ENCODE results near the gene IL10RB. TPM values are rescaled to one million over a fixed set of nuclear protein-coding genes. Genes with fewer than 3 reads are reported as not detected.

IL10RB gene
- total and polyA plus RNA-seq, 2 of the 13 experiments (the other 11 are each of a cell fraction or from before 2014, with no cell fraction given): 17.4 to 18.2 TPM

DNA sequence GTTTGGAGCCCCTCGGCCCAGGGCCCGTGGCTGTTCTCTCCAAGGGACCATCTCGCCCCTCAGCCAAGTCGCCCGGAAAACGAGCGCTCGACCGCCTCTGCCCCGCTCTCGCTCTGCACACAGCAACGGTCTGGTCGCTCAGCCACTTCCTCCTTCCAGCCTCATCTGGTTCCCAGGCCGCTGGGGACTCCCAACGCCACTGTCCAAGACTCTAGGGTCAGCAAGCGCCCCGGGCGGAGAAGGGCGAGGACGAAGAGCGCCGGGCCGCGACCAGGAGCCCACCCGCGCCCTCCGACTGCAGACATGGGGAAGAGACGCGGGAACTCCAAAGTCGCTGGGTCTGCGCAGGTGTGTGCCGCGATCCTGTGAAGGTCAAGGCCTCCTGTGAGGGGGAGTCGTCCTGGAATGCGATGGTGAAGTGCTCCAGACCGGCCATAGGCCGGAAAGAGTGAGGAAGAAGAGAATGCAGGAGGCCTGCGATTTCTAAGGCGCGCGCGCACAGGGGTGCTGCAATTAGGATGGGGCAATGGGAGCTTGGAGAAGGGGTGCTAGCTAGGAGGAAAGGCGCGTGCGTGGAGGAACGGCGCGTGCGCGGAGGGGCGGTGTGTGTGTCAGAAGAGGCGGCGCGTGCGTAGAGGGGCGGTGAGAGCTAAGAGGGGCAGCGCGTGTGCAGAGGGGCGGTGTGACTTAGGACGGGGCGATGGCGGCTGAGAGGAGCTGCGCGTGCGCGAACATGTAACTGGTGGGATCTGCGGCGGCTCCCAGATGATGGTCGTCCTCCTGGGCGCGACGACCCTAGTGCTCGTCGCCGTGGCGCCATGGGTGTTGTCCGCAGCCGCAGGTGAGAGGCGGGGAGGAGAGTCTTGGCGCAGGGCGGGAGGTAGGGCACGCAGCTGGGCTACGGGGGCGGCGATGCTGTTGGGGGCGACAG, 58.4 kb downstream of the IL10RB start, which contains the start of gene IFNAR1 (continued):
- TF ChIP-seq, protein P1, sequence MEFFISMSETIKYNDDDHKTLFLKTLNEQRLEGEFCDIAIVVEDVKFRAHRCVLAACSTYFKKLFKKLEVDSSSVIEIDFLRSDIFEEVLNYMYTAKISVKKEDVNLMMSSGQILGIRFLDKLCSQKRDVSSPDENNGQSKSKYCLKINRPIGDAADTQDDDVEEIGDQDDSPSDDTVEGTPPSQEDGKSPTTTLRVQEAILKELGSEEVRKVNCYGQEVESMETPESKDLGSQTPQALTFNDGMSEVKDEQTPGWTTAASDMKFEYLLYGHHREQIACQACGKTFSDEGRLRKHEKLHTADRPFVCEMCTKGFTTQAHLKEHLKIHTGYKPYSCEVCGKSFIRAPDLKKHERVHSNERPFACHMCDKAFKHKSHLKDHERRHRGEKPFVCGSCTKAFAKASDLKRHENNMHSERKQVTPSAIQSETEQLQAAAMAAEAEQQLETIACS (CRISPR knock-in tag; IDR thresholded peaks at IDR 0.05): peak; percentile 81
- TF ChIP-seq, protein P2, sequence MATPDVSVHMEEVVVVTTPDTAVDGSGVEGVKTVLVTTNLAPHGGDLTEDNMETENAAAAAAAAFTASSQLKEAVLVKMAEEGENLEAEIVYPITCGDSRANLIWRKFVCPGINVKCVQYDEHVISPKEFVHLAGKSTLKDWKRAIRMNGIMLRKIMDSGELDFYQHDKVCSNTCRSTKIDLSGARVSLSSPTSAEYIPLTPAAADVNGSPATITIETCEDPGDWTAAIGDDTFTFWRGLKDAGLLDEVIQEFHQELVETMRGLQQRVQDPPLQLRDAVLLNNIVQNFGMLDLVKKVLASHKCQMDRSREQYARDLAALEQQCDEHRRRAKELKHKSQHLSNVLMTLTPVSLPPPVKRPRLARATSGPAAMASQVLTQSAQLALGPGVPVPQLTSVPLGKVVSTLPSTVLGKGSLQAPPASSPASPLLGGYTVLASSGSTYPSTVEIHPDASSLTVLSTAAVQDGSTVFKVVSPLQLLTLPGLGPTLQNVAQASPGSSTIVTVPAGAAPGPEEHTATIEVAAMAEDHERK (CRISPR knock-in tag; IDR thresholded peaks at IDR 0.05; ENCODE audit: low read depth): 0 out of 2 replicates have a peak, but pooled peaks have one; percentile 12
- TF ChIP-seq MAFG (CRISPR knock-in tag; IDR thresholded peaks at IDR 0.05) (no peak), ZNF7 (CRISPR knock-in tag; IDR thresholded peaks at IDR 0.05) (no peak), RBAK (CRISPR knock-in tag; IDR thresholded peaks at IDR 0.05) (no peak), TOE1 (CRISPR knock-in tag; IDR thresholded peaks at IDR 0.05) (no peak), WIZ (CRISPR knock-in tag; IDR thresholded peaks at IDR 0.05) (no peak), ATF7 (IDR thresholded peaks at IDR 0.05) (no peak), ATF7 (CRISPR knock-in tag; IDR thresholded peaks at IDR 0.05) (0 out of 2 replicates have a peak, but pooled peaks have one; percentile 63), ZNF101 (CRISPR knock-in tag; IDR thresholded peaks at IDR 0.05; ENCODE audit: borderline replicate concordance, low read depth) (no peak; the same call in 1 of the 2 replicates), CREM (IDR thresholded peaks at IDR 0.05) (0 out of 2 replicates have a peak, but pooled peaks have one; percentile 11), CREM (CRISPR knock-in tag; IDR thresholded peaks at IDR 0.05) (no peak), ZNF577 (CRISPR knock-in tag; IDR thresholded peaks at IDR 0.05; ENCODE audit: borderline replicate concordance, low read depth) (no peak), NFIB (CRISPR knock-in tag; IDR thresholded peaks at IDR 0.05; ENCODE audit: borderline replicate concordance) (no peak), RNF2 (conservative IDR thresholded peaks at IDR 0.05; ENCODE audit: low read depth) (0 out of 2 replicates have a peak, but pooled peaks have one; percentile 36), IKZF1 (IDR thresholded peaks at IDR 0.05) (no peak), ZNF326 (CRISPR knock-in tag; IDR thresholded peaks at IDR 0.05; ENCODE audit: borderline replicate concordance) (no peak), TSC22D2 (CRISPR knock-in tag; IDR thresholded peaks at IDR 0.05; ENCODE audit: borderline replicate concordance) (peak; percentile 81; the same call in 1 of the 2 replicates), ZNF619 (CRISPR knock-in tag; IDR thresholded peaks at IDR 0.05) (peak; percentile 77; the same call in 1 of the 2 replicates)
- TF ChIP-seq, protein P3, sequence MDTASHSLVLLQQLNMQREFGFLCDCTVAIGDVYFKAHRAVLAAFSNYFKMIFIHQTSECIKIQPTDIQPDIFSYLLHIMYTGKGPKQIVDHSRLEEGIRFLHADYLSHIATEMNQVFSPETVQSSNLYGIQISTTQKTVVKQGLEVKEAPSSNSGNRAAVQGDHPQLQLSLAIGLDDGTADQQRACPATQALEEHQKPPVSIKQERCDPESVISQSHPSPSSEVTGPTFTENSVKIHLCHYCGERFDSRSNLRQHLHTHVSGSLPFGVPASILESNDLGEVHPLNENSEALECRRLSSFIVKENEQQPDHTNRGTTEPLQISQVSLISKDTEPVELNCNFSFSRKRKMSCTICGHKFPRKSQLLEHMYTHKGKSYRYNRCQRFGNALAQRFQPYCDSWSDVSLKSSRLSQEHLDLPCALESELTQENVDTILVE (CRISPR knock-in tag; IDR thresholded peaks at IDR 0.05): no peak
- TF ChIP-seq, protein P4, sequence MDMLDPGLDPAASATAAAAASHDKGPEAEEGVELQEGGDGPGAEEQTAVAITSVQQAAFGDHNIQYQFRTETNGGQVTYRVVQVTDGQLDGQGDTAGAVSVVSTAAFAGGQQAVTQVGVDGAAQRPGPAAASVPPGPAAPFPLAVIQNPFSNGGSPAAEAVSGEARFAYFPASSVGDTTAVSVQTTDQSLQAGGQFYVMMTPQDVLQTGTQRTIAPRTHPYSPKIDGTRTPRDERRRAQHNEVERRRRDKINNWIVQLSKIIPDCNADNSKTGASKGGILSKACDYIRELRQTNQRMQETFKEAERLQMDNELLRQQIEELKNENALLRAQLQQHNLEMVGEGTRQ (IDR thresholded peaks at IDR 0.05; ENCODE audit: low read depth, low read length): no peak
- TF ChIP-seq, protein P4 (CRISPR knock-in tag; IDR thresholded peaks at IDR 0.05; ENCODE audit: borderline replicate concordance): no peak; the same call in 1 of the 2 replicates
- TF ChIP-seq, protein P5, sequence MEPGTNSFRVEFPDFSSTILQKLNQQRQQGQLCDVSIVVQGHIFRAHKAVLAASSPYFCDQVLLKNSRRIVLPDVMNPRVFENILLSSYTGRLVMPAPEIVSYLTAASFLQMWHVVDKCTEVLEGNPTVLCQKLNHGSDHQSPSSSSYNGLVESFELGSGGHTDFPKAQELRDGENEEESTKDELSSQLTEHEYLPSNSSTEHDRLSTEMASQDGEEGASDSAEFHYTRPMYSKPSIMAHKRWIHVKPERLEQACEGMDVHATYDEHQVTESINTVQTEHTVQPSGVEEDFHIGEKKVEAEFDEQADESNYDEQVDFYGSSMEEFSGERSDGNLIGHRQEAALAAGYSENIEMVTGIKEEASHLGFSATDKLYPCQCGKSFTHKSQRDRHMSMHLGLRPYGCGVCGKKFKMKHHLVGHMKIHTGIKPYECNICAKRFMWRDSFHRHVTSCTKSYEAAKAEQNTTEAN (CRISPR knock-in tag; conservative IDR thresholded peaks at IDR 0.05): peak; percentile 72; the same call in 1 of the 2 replicates
